ENCODE data around the gene MIPEP. TPM values are rescaled to one million over a fixed set of nuclear protein-coding genes. Genes with fewer than 3 reads are reported as not detected.

Gene MIPEP
- total and polyA plus RNA-seq, 9 of the 15 experiments (the other 6 are each of a cell fraction or from before 2014, with no cell fraction given), result 1.7 to 19.3 (median 13.1) TPM

DNA sequence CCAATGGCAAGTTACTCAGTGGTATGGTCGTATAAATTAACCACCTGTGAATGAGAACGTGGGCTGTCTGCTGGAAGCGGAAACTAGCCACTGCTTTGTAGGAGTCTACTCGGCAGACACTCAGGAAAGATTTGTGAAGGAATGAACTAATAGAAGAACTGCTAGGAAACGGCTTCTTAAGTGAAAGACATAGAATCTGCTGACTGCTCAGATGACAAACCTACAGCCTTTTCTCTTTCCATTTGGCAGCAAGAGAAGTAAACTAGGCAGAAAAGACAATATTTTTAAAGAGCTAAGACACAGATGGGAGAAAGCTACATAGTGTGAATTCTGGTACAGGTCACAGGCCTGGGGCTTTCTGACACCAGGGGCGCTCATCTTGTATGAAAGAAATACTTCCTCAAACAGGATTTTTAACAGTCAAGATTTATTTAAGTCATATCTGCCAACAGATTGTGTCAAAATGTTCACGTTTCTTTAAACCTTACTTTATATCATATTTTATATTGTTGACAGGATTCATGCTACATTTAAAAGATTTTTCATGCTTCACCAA, 78.4 kb downstream of the MIPEP start:
- ATAC-seq, result no peak
- CTCF ChIA-PET (ENCODE audit: low intra/inter-chr PET ratio), result no interaction called here
- Histone ChIP-seq H3K9me3 (replicated peaks; ENCODE audit: control insufficient read depth, insufficient read depth, low read depth, low read length) (no peaks in the 10 kb centered on the region), H3K36me3 (ENCODE audit: control insufficient read depth, insufficient read depth, low read length) (no peaks in the 10 kb centered on the region), H3K4me2 (ENCODE audit: insufficient read depth, low read length) (no peak overlapping the region), H3K4me1 (replicated peaks in 1 of 2; ENCODE audit: control insufficient read depth in 2 of 2, insufficient read depth in 2 of 2, low read length in 2 of 2) (no peaks in the 10 kb centered on the region), H3K9ac (ENCODE audit: insufficient read depth in 1 of 2, low read depth in 2 of 2, low read length in 2 of 2) (no peak overlapping the region), H3K79me2 (ENCODE audit: control insufficient read depth, insufficient read depth, low read length) (no peaks in the 10 kb centered on the region), H3K27me3 (ENCODE audit: control insufficient read depth in 2 of 2, insufficient read depth in 2 of 2, low read length in 2 of 2) (no peaks in the 10 kb centered on the region), H4K20me1 (replicated peaks; ENCODE audit: control insufficient read depth, insufficient read depth, low read length) (no peaks in the 10 kb centered on the region), H2AFZ (ENCODE audit: low read depth, low read length) (no peak overlapping the region), H3K9me1 (ENCODE audit: control insufficient read depth, insufficient read depth, low read length) (no peaks in the 10 kb centered on the region), H3K27ac (ENCODE audit: extremely low read depth, low read depth, low read length) (no peak overlapping the region), H3K4me3 (no peak overlapping the region)
- FAIRE-seq, result no peak
- in situ Hi-C loops (cut with MboI) (no loop called here), intact Hi-C loops (cut with micrococcal nuclease) (no loop called here)
- POLR2A ChIA-PET, result no interaction called here
- WGBS (ENCODE audit: insufficient coverage, low coverage, missing lambda C conversion rate), result 69% methylated on average over 7 of the region's 7 CpGs
- DNase-seq (ENCODE audit: extremely low read depth in 1 of 4, low spot score in 3 of 4), result no peak
- no TSS peak for BruUV-seq (replicated peaks)
- TF ChIP-seq ZFP36 (IDR thresholded peaks at IDR 0.05; ENCODE audit: low read depth, low read length, partially characterized antibody) (no peak), CAMTA2 (CRISPR knock-in tag; conservative IDR thresholded peaks at IDR 0.05) (no peak), ILF3 (IDR thresholded peaks at IDR 0.05; ENCODE audit: borderline replicate concordance) (no peak), THAP7 (CRISPR knock-in tag; IDR thresholded peaks at IDR 0.05) (no peak), CCNT2 (IDR thresholded peaks at IDR 0.05; ENCODE audit: borderline replicate concordance, extremely low read depth, insufficient read length, low read depth, low read length) (no peak), MTA2 (IDR thresholded peaks at IDR 0.05; ENCODE audit: low read depth) (no peak), ZSCAN32 (CRISPR knock-in tag; IDR thresholded peaks at IDR 0.05) (no peak), E2F3 (CRISPR knock-in tag; IDR thresholded peaks at IDR 0.05) (no peak), DPF2 (IDR thresholded peaks at IDR 0.05) (no peak), HDAC8 (tag; IDR thresholded peaks at IDR 0.05) (no peak), CHCHD3 (CRISPR knock-in tag; IDR thresholded peaks at IDR 0.05) (no peak), RERE (CRISPR knock-in tag; IDR thresholded peaks at IDR 0.05; ENCODE audit: borderline replicate concordance) (no peak), ATF2 (CRISPR knock-in tag; IDR thresholded peaks at IDR 0.05) (no peak), ARID2 (IDR thresholded peaks at IDR 0.05) (no peak)

All from K562 (cell line).